Measurements from ENCODE around the gene NOS1AP.

NOS1AP gene

GRCh38 chr1:162310337-162310736 is 240.8 kb downstream of the NOS1AP start:
- no peak for DNase-seq

GRCh38 chr1:162314206-162314605 is 244.7 kb downstream of the NOS1AP start:
- DNase-seq, result no peak

GRCh38 chr1:162315673-162316072 is 246.2 kb downstream of the NOS1AP start:
- DNase-seq, result no peak

GRCh38 chr1:162316187-162316586 is 246.7 kb downstream of the NOS1AP start:
- DNase-seq, result no peak

GRCh38 chr1:162317621-162318020 is 248.1 kb downstream of the NOS1AP start:
- DNase-seq, result no peak

- DNase-seq, result no peak
These were observed 250.1 kb downstream of the NOS1AP start for GRCh38 chr1:162319493-162320175.

GRCh38 chr1:162321809-162322422 is 252.4 kb downstream of the NOS1AP start:
- no peak for DNase-seq

- DNase-seq, result no peak
These were observed 253.5 kb downstream of the NOS1AP start for GRCh38 chr1:162323023-162323422.

GRCh38 chr1:162324396-162324795 is 254.9 kb downstream of the NOS1AP start:
- DNase-seq, result peak; percentile 50

GRCh38 chr1:162326559-162326958 is 257.1 kb downstream of the NOS1AP start:
- DNase-seq, result no peak

- DNase-seq, result no peak
These were observed 257.8 kb downstream of the NOS1AP start for GRCh38 chr1:162327144-162327787.

- DNase-seq, result no peak
These were observed 258.3 kb downstream of the NOS1AP start for GRCh38 chr1:162327788-162328165.

- no peak for DNase-seq
These were observed 259.0 kb downstream of the NOS1AP start for GRCh38 chr1:162328512-162328911.

- DNase-seq, result no peak
These were observed 260.3 kb downstream of the NOS1AP start for GRCh38 chr1:162329826-162330225.

- DNase-seq, result no peak
These were observed 264.5 kb downstream of the NOS1AP start for GRCh38 chr1:162333991-162334390.

- no peak for DNase-seq
These were observed 265.6 kb downstream of the NOS1AP start for GRCh38 chr1:162335126-162335525.

GRCh38 chr1:162336621-162337285 is 267.3 kb downstream of the NOS1AP start:
- DNase-seq, result no peak

- no peak for DNase-seq
These were observed 273.0 kb downstream of the NOS1AP start for GRCh38 chr1:162342452-162342983.

GRCh38 chr1:162343470-162343869 is 274.0 kb downstream of the NOS1AP start:
- no peak for DNase-seq

- DNase-seq, result no peak
These were observed 277.8 kb downstream of the NOS1AP start for GRCh38 chr1:162347281-162347680.

GRCh38 chr1:162349635-162350330 is 280.3 kb downstream of the NOS1AP start:
- no peak for DNase-seq

GRCh38 chr1:162351246-162351842 is 281.9 kb downstream of the NOS1AP start:
- no peak for DNase-seq
